Neuronal stem cell (in vitro differentiated cells): Measurements from ENCODE around the gene SLC1A7.

Source experiments
- DNase-seq: peaks from one replicate; pipeline ENCODE4 v3.0.0-alpha.2; 2013; ENCODE audit warnings: low spot score
- H2AFZ ChIP-seq: one replicate; pipeline ENCODE4 v1.6.1; 2013; ENCODE audit warnings: mild to moderate bottlenecking, low read length, inconsistent platforms
- H2AK5ac ChIP-seq: 2 replicates; pipeline ENCODE4 v1.6.1; 2013; ENCODE audit warnings: low read depth, mild to moderate bottlenecking, inconsistent platforms, low read length, moderate library complexity, mixed read lengths
- H2BK120ac ChIP-seq: 2 replicates; pipeline ENCODE4 v1.6.1; 2013; ENCODE audit warnings: low read depth, mild to moderate bottlenecking, inconsistent platforms, low read length, moderate library complexity, mixed read lengths
- H2BK12ac ChIP-seq: one replicate; pipeline ENCODE4 v1.6.1; 2013; ENCODE audit warnings: low read length, inconsistent platforms
- H2BK15ac ChIP-seq: 2 replicates; pipeline ENCODE4 v1.6.1; 2013; ENCODE audit warnings: mild to moderate bottlenecking, low read length, inconsistent platforms, mixed read lengths
- H2BK5ac ChIP-seq: one replicate; pipeline ENCODE4 v1.6.1; 2013; ENCODE audit warnings: inconsistent platforms, mild to moderate bottlenecking, low read length, moderate library complexity
- H3K14ac ChIP-seq: one replicate; pipeline ENCODE4 v1.6.1; 2013; ENCODE audit warnings: low read length, inconsistent platforms
- H3K18ac ChIP-seq: 2 replicates; pipeline ENCODE4 v1.6.1; 2013; ENCODE audit warnings: low read length, inconsistent platforms
- H3K23ac ChIP-seq: 2 replicates; pipeline ENCODE4 v1.6.1; 2013; ENCODE audit warnings: low read depth, mild to moderate bottlenecking, mixed read lengths, low read length, inconsistent platforms; ENCODE audit not compliant: poor library complexity
- H3K27ac ChIP-seq: replicated peaks from 3 replicates; pipeline ENCODE4 v1.5.1; 2013; ENCODE audit warnings: low read length, inconsistent platforms
- H3K27me3 ChIP-seq, 3 experiments: 2 replicates each; pipeline ENCODE4 v1.6.1; 2013; ENCODE audit warnings: low read length in 3 of 3, mild to moderate bottlenecking in 2 of 3, inconsistent platforms in 1 of 3, low read depth in 1 of 3, mixed read lengths in 1 of 3, moderate library complexity in 1 of 3; ENCODE audit not compliant: control insufficient read depth in 3 of 3, insufficient read depth in 3 of 3
- H3K36me3 ChIP-seq, 2 donors: replicated peaks in 1 of 2; 2 replicates each; pipeline ENCODE4 v1.6.1; 2013; ENCODE audit warnings: low read length in 2 of 2; ENCODE audit not compliant: control insufficient read depth in 2 of 2, insufficient read depth in 2 of 2
- H3K4ac ChIP-seq: 2 replicates; pipeline ENCODE4 v1.6.1; 2013; ENCODE audit warnings: inconsistent platforms, mild to moderate bottlenecking, low read length, moderate library complexity
- H3K4me1 ChIP-seq, 2 donors: 1 replicate in 1 of 2; 2 replicates in 1 of 2; pipeline ENCODE4 v1.6.1; 2013; ENCODE audit warnings: low read length in 2 of 2, low read depth in 1 of 2; ENCODE audit not compliant: control insufficient read depth in 2 of 2, insufficient read depth in 1 of 2
- H3K4me2 ChIP-seq: one replicate; pipeline ENCODE4 v1.6.1; 2013; ENCODE audit warnings: mild to moderate bottlenecking, low read length, inconsistent platforms; ENCODE audit not compliant: insufficient read depth, poor library complexity, severe bottlenecking
- H3K4me3 ChIP-seq, 2 donors: 2 replicates each; pipeline ENCODE4 v1.5.1; 2013; ENCODE audit warnings: low read length in 2 of 2, mild to moderate bottlenecking in 2 of 2, inconsistent platforms in 1 of 2, moderate library complexity in 1 of 2
- H3K79me1 ChIP-seq: one replicate; pipeline ENCODE4 v1.6.1; 2013; ENCODE audit warnings: low read depth, mild to moderate bottlenecking, inconsistent platforms, low read length, moderate library complexity
- H3K9ac ChIP-seq: one replicate; pipeline ENCODE4 v1.6.1; 2013; ENCODE audit warnings: mild to moderate bottlenecking, low read depth, low read length, inconsistent platforms; ENCODE audit not compliant: poor library complexity
- H3K9me3 ChIP-seq, 2 donors: replicated peaks in 1 of 2; 2 replicates each; pipeline versions ENCODE3 to v1.6.1; 2013; ENCODE audit warnings: low read length in 2 of 2, mild to moderate bottlenecking in 2 of 2, inconsistent platforms in 1 of 2, low read depth in 1 of 2, mixed read lengths in 1 of 2, moderate library complexity in 1 of 2; ENCODE audit not compliant: control insufficient read depth in 2 of 2, insufficient read depth in 1 of 2
- H4K8ac ChIP-seq: one replicate; pipeline ENCODE4 v1.6.1; 2013; ENCODE audit warnings: low read depth, mild to moderate bottlenecking, inconsistent platforms, low read length, moderate library complexity
- H4K91ac ChIP-seq: one replicate; pipeline ENCODE4 v1.6.1; 2013; ENCODE audit warnings: low read length, low read depth, mild to moderate bottlenecking, inconsistent platforms; ENCODE audit not compliant: poor library complexity
- WGBS, 2 donors: extraction: QIAGEN DNeasy Blood & Tissue Kit; methylation state at CpG; one replicate each; pipeline ENCODE4 v1.1.7; 2013; ENCODE audit warnings: missing lambda C conversion rate in 2 of 2, mixed read lengths in 1 of 2; ENCODE audit not compliant: insufficient read length in 2 of 2, insufficient replicate concordance in 1 of 2; ENCODE audit errors: extremely low coverage in 2 of 2; 5-methylcytosine and 5-hydroxymethylcytosine counted together

The SLC1A7 gene

DNA sequence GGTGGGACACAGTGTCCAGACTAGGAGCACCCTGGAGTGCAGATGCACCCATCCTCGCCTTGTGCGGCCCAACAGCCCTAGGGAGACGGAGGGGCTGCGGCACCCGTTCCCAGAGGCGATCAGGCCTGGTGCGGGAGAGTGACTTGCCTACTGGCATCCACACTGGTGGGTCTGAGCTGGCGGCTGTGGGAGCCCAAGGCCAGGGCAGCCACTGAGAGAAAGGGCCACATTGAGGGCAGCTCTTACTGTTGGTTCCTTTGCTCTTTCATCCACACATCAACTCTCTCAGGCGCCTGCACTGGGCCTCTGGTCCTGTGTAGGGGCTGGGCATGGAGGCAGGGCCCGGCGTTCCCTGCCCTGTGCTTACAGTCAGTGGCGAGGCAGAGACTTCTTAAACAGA is 71.8 kb downstream of the SLC1A7 start:
- H3K23ac ChIP-seq, result no peak overlapping the region
- no peaks in the 10 kb centered on the region for H3K36me3 ChIP-seq
- H4K8ac ChIP-seq, result no peak overlapping the region
- peak overlapping the region; percentile 3 for H3K9ac ChIP-seq
- no CpG with 5 or more reads among the region's 12 CpGs for WGBS, 2 donors
- H3K4me3 ChIP-seq, result no peak overlapping the region
- H2BK120ac ChIP-seq, result no peak overlapping the region
- H3K14ac ChIP-seq, result no peak overlapping the region
- H2AK5ac ChIP-seq, result peak overlapping the region; percentile 90
- no peak overlapping the region for H4K91ac ChIP-seq
- no peak overlapping the region for H3K4me2 ChIP-seq
- no peak overlapping the region for H2AFZ ChIP-seq
- H3K79me1 ChIP-seq, result no peaks in the 10 kb centered on the region
- peak overlapping the region; percentile 11 for H2BK12ac ChIP-seq
- no peak overlapping the region for H3K4ac ChIP-seq
- no peak overlapping the region for H3K27ac ChIP-seq
- peak overlapping the region; percentile 47 for H2BK5ac ChIP-seq
- H3K9me3 ChIP-seq, result no peaks in the 10 kb centered on the region
- no peak overlapping the region for H3K18ac ChIP-seq
- H3K4me1 ChIP-seq, result peaks cover 9 to 12% of the 10 kb centered on the region in 2 donors
- no peak for DNase-seq
- H2BK15ac ChIP-seq, result no peak overlapping the region
- H3K27me3 ChIP-seq, result peaks cover 0 to 25% (median 0%) of the 10 kb centered on the region in 3 experiments

- Histone ChIP-seq H4K8ac (peak overlapping the region; percentile 90), H2BK15ac (peak overlapping the region; percentile 84), H3K4ac (peak overlapping the region; percentile 14), H2AFZ (no peak overlapping the region), H3K18ac (peak overlapping the region; percentile 66), H3K79me1 (no peaks in the 10 kb centered on the region), H3K23ac (peak overlapping the region; percentile 11), H2BK5ac (peak overlapping the region; percentile 68), H3K27me3 (peaks cover 0 to 31% (median 3%) of the 10 kb centered on the region in 3 experiments), H2BK12ac (no peak overlapping the region), H3K4me3 (no peak overlapping the region), H3K27ac (no peak overlapping the region), H4K91ac (no peak overlapping the region), H2BK120ac (no peak overlapping the region), H3K36me3 (no peaks in the 10 kb centered on the region), H3K9me3 (no peaks in the 10 kb centered on the region), H3K4me1 (peaks cover 9 to 11% of the 10 kb centered on the region in 2 donors), H3K9ac (no peak overlapping the region), H3K14ac (peak overlapping the region; percentile 12), H3K4me2 (no peak overlapping the region), H2AK5ac (peak overlapping the region; percentile 5)
- no CpG with 5 or more reads among the region's 31 CpGs for WGBS, 2 donors
- no peak for DNase-seq
Observed at GRCh38 chr1:53069663-53070327, 72.6 kb downstream of the SLC1A7 start.

- Histone ChIP-seq H3K27ac (no peak overlapping the region), H4K91ac (no peak overlapping the region), H3K79me1 (no peaks in the 10 kb centered on the region), H3K23ac (peak overlapping the region; percentile 11), H3K14ac (no peak overlapping the region), H2AFZ (no peak overlapping the region), H2BK15ac (peak overlapping the region; percentile 84), H2BK120ac (no peak overlapping the region), H3K36me3 (no peaks in the 10 kb centered on the region), H3K27me3 (peaks cover 0 to 37% (median 8%) of the 10 kb centered on the region in 3 experiments), H3K4me2 (no peak overlapping the region), H3K9ac (no peak overlapping the region), H2BK5ac (peak overlapping the region; percentile 68), H3K9me3 (no peaks in the 10 kb centered on the region), H3K4ac (no peak overlapping the region), H3K4me1 (peaks cover 6 to 7% of the 10 kb centered on the region in 2 donors), H2AK5ac (no peak overlapping the region), H2BK12ac (no peak overlapping the region), H4K8ac (no peak overlapping the region), H3K18ac (no peak overlapping the region), H3K4me3 (no peak overlapping the region)
- DNase-seq, result no peak
- WGBS, 2 donors, result no CpG with 5 or more reads among the region's 7 CpGs
Observed at GRCh38 chr1:53069265-53069662, 73.2 kb downstream of the SLC1A7 start.

GRCh38 chr1:53068314-53069099 is 73.9 kb downstream of the SLC1A7 start:
- Histone ChIP-seq H3K4ac (no peak overlapping the region), H4K91ac (no peak overlapping the region), H3K9ac (no peak overlapping the region), H3K4me2 (no peak overlapping the region), H3K4me1 (peaks cover 0 to 2% of the 10 kb centered on the region in 2 donors), H2BK5ac (no peak overlapping the region), H3K79me1 (no peaks in the 10 kb centered on the region), H4K8ac (no peak overlapping the region), H3K9me3 (no peaks in the 10 kb centered on the region), H3K27ac (no peak overlapping the region), H2BK120ac (no peak overlapping the region), H3K23ac (no peak overlapping the region), H3K14ac (peak overlapping the region; percentile 25), H2BK12ac (no peak overlapping the region), H3K36me3 (no peaks in the 10 kb centered on the region), H3K18ac (peak overlapping the region; percentile 62), H2BK15ac (no peak overlapping the region), H3K27me3 (peaks cover under 1 to 44% (median 15%) of the 10 kb centered on the region in 3 experiments), H2AFZ (no peak overlapping the region), H2AK5ac (no peak overlapping the region), H3K4me3 (no peak overlapping the region)
- DNase-seq, result no peak
- WGBS, 2 donors, result no CpG with 5 or more reads among the region's 7 CpGs
